ENCODE data around the gene SIRT7.

GRCh38 chr17:81870981-81871386 is 47.0 kb downstream of the SIRT7 start, which contains the start of gene ARHGDIA:
- TF ChIP-seq, protein P1, sequence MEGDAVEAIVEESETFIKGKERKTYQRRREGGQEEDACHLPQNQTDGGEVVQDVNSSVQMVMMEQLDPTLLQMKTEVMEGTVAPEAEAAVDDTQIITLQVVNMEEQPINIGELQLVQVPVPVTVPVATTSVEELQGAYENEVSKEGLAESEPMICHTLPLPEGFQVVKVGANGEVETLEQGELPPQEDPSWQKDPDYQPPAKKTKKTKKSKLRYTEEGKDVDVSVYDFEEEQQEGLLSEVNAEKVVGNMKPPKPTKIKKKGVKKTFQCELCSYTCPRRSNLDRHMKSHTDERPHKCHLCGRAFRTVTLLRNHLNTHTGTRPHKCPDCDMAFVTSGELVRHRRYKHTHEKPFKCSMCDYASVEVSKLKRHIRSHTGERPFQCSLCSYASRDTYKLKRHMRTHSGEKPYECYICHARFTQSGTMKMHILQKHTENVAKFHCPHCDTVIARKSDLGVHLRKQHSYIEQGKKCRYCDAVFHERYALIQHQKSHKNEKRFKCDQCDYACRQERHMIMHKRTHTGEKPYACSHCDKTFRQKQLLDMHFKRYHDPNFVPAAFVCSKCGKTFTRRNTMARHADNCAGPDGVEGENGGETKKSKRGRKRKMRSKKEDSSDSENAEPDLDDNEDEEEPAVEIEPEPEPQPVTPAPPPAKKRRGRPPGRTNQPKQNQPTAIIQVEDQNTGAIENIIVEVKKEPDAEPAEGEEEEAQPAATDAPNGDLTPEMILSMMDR (conservative IDR thresholded peaks at IDR 0.05; ENCODE audit: low read depth, low read length), result no peak
- TF ChIP-seq EZH2 (IDR thresholded peaks at IDR 0.05; ENCODE audit: low read length, unreplicated experiment), result no peak

Measured in PC-3 (cell line).